GM12865 (cell line): ENCODE results near the gene TNNI3K.

Source experiments
- DNase-seq: peaks from one replicate; pipeline ENCODE4 v3.0.0; 2010; ENCODE audit warnings: low read depth
- H3K4me3 ChIP-seq: 2 replicates; pipeline ENCODE4 v1.5.1; 2011; ENCODE audit warnings: mild to moderate bottlenecking, low read depth, low read length, control low read depth
- CTCF ChIP-seq: IDR thresholded peaks from 2 replicates; pipeline ENCODE4 v1.5.1; 2011; ENCODE audit warnings: low read length, control low read depth, low read depth, inconsistent platforms; ENCODE audit not compliant: insufficient read depth; ENCODE audit errors: missing control alignments

TNNI3K gene

GRCh38 chr1:74437035-74437434, 201.8 kb downstream of the TNNI3K start:
- no peak overlapping the region for H3K4me3 ChIP-seq
- TF ChIP-seq CTCF, result no peak
- no peak for DNase-seq

GRCh38 chr1:74452035-74452434, 216.8 kb downstream of the TNNI3K start:
- no peak overlapping the region for H3K4me3 ChIP-seq
- DNase-seq, result no peak
- TF ChIP-seq CTCF, result no peak

- TF ChIP-seq CTCF, result no peak
- no peak for DNase-seq
- no peak overlapping the region for H3K4me3 ChIP-seq
Observed at GRCh38 chr1:74453277-74453676, 218.1 kb downstream of the TNNI3K start.

GRCh38 chr1:74455390-74455789, 220.2 kb downstream of the TNNI3K start:
- no peak overlapping the region for H3K4me3 ChIP-seq
- TF ChIP-seq CTCF, result no peak
- DNase-seq, result no peak

- no peak for TF ChIP-seq CTCF
- no peak overlapping the region for H3K4me3 ChIP-seq
- no peak for DNase-seq
Observed at GRCh38 chr1:74457253-74457652, 222.1 kb downstream of the TNNI3K start.

GRCh38 chr1:74463333-74463988, 228.3 kb downstream of the TNNI3K start:
- no peak overlapping the region for H3K4me3 ChIP-seq
- DNase-seq, result peak; percentile 37
- no peak for TF ChIP-seq CTCF

GRCh38 chr1:74464037-74464436, 228.8 kb downstream of the TNNI3K start:
- DNase-seq, result no peak
- no peak overlapping the region for H3K4me3 ChIP-seq
- TF ChIP-seq CTCF, result no peak
